Measurements from ENCODE around the gene PPP1R1A. TPM values are rescaled to one million over a fixed set of nuclear protein-coding genes. Genes with fewer than 3 reads are reported as not detected.

The PPP1R1A gene, protein sequence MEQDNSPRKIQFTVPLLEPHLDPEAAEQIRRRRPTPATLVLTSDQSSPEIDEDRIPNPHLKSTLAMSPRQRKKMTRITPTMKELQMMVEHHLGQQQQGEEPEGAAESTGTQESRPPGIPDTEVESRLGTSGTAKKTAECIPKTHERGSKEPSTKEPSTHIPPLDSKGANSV
- total RNA-seq (14.0 and 19.9 TPM in 2 replicates), polyA plus RNA-seq (26.2 and 43.2 TPM in 2 replicates)

DNA sequence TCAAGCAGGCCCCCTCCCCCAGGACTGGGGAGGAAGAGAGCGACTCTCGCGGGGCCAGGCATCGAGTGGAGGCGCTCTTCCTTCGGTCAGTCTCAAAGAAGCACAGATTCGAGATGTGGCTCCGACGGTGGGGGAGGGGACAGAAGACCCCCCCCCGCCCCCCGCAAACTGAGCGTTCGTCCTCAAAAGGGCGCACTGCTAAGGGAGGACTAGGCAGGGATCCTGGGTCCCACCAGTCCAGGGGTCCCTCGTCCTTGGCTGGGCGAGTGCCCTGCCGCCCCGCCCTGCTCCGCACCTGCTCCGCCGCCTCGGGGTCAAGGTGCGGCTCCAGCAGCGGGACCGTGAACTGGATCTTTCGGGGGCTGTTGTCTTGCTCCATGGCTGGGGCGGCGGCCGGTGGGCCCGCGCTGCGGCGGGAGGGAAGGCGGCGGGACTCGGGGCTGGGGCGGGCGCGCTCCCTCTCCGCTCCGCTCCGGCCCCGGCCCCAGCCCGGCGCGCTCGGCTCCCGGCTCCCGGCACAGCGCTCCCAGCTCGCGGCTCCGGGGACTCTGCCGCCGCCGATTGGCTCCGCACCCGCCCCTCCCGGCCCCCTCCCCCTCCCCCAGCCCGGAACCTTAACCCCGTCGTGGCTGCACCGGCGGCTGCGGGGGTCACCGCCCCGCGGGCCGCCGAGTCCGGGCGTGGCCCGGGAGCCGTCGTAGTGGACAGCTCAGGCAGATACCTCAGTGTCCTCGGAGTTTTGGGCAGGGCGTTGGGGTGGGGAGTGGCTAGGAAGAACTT is at the start of gene PPP1R1A:
Gene PPP1R1A (minus strand): TSS at position 550 of the 780 bp plus-strand sequence. CDS start 171 bp downstream, at position 379.
- no peaks in the 10 kb centered on the region for H3K36me3 ChIP-seq (replicated peaks; ENCODE audit: insufficient read depth, low read depth)
- H3K4me2 ChIP-seq: peak within 1 kb of the TSS; percentile 99
- no peaks in the 10 kb centered on the region for H3K4me1 ChIP-seq (ENCODE audit: insufficient read depth)
- no peaks in the 10 kb centered on the region for H3K79me2 ChIP-seq
- no peaks in the 10 kb centered on the region for H3K9me2 ChIP-seq (replicated peaks; ENCODE audit: insufficient read depth)
- H3K27ac ChIP-seq: no peak within 1 kb of the TSS
- DNase-seq (ENCODE audit: low spot score): peak; percentile 63
- no peak for TF ChIP-seq EZH2phosphoT487 (IDR thresholded peaks at IDR 0.05; ENCODE audit: low read depth, severe bottlenecking, unreplicated experiment)
- TF ChIP-seq CTCF (IDR thresholded peaks at IDR 0.05; ENCODE audit: poor library complexity): no peak
- no peak for TF ChIP-seq EZH2 (IDR thresholded peaks at IDR 0.05; ENCODE audit: borderline replicate concordance)
- H2AFZ ChIP-seq: no peak within 1 kb of the TSS
- H3K4me3 ChIP-seq: peak within 1 kb of the TSS; percentile 49
- H3K27me3 ChIP-seq: peaks cover 17% of the 10 kb centered on the region
- no peaks in the 10 kb centered on the region for H3K9me3 ChIP-seq (ENCODE audit: low read depth)
- H4K20me1 ChIP-seq (ENCODE audit: insufficient read depth, poor library complexity, severe bottlenecking): no peaks in the 10 kb centered on the region
- 1% methylated on average over 30 of the region's 77 CpGs for WGBS (ENCODE audit: low lambda C conversion rate, missing lambda C conversion rate)

- no peak within 1 kb of the TSS for H3K27ac ChIP-seq
- TF ChIP-seq CTCF (IDR thresholded peaks at IDR 0.05; ENCODE audit: poor library complexity): no peak
- no peak for TF ChIP-seq EZH2phosphoT487 (IDR thresholded peaks at IDR 0.05; ENCODE audit: low read depth, severe bottlenecking, unreplicated experiment)
- no peak for TF ChIP-seq EZH2 (IDR thresholded peaks at IDR 0.05; ENCODE audit: borderline replicate concordance)
- H3K9me3 ChIP-seq (ENCODE audit: low read depth): no peaks in the 10 kb centered on the region
- WGBS (ENCODE audit: low lambda C conversion rate, missing lambda C conversion rate): 69% methylated on average over 2 of the region's 2 CpGs
- H3K36me3 ChIP-seq (replicated peaks; ENCODE audit: insufficient read depth, low read depth): no peaks in the 10 kb centered on the region
- H3K4me3 ChIP-seq: no peak within 1 kb of the TSS
- no peaks in the 10 kb centered on the region for H3K9me2 ChIP-seq (replicated peaks; ENCODE audit: insufficient read depth)
- no peak within 1 kb of the TSS for H2AFZ ChIP-seq
- no peak for DNase-seq (ENCODE audit: low spot score)
- peaks cover 50% of the 10 kb centered on the region for H3K27me3 ChIP-seq
- H3K4me2 ChIP-seq: no peak within 1 kb of the TSS
- H3K4me1 ChIP-seq (ENCODE audit: insufficient read depth): no peaks in the 10 kb centered on the region
- no peaks in the 10 kb centered on the region for H4K20me1 ChIP-seq (ENCODE audit: insufficient read depth, poor library complexity, severe bottlenecking)
- no peaks in the 10 kb centered on the region for H3K79me2 ChIP-seq
Observed at GRCh38 chr12:54634795-54635194, 46.3 kb upstream of the PPP1R1A start, which contains the start of gene LACRT. Gene LACRT (minus strand): TSS chr12:54634895. CDS start chr12:54634841, 54 bp downstream.

- no peak for DNase-seq (ENCODE audit: low spot score)
- no peaks in the 10 kb centered on the region for H3K4me1 ChIP-seq (ENCODE audit: insufficient read depth)
- no peaks in the 10 kb centered on the region for H3K9me2 ChIP-seq (replicated peaks; ENCODE audit: insufficient read depth)
- no peak overlapping the region for H3K4me2 ChIP-seq
- no peaks in the 10 kb centered on the region for H3K79me2 ChIP-seq
- TF ChIP-seq EZH2 (IDR thresholded peaks at IDR 0.05; ENCODE audit: borderline replicate concordance) (no peak), CTCF (IDR thresholded peaks at IDR 0.05; ENCODE audit: poor library complexity) (no peak), EZH2phosphoT487 (IDR thresholded peaks at IDR 0.05; ENCODE audit: low read depth, severe bottlenecking, unreplicated experiment) (no peak)
- H4K20me1 ChIP-seq (ENCODE audit: insufficient read depth, poor library complexity, severe bottlenecking): no peaks in the 10 kb centered on the region
- no peaks in the 10 kb centered on the region for H3K9me3 ChIP-seq (ENCODE audit: low read depth)
- peaks cover 44% of the 10 kb centered on the region for H3K27me3 ChIP-seq
- WGBS (ENCODE audit: low lambda C conversion rate, missing lambda C conversion rate): 69% methylated on average over 8 of the region's 8 CpGs
- no peak overlapping the region for H3K27ac ChIP-seq
- no peak overlapping the region for H2AFZ ChIP-seq
- H3K36me3 ChIP-seq (replicated peaks; ENCODE audit: insufficient read depth, low read depth): no peaks in the 10 kb centered on the region
- no peak overlapping the region for H3K4me3 ChIP-seq
Observed at GRCh38 chr12:54631988-54632728, 43.7 kb upstream of the PPP1R1A start.

Measured in hepatocyte (in vitro differentiated cells).